Stimulated activated naive B cell treated with anti-CD40 and anti-IgM and Interleukin-4, amounts not matched to agents 10 μg/mL and 1 μg/mL and 100 μg/mL, for 72 hours (primary cell): ENCODE data around the gene LRP1.

Source experiments
- ATAC-seq, 2 donors: fragments of 150-1000 bp; cut with Tn5 transposase; replicated peaks; 2 replicates each; pipeline ENCODE4 v1.10.0; 2021; ENCODE audit warnings: moderate library complexity in 1 of 2
- DNase-seq: peaks from one replicate; pipeline ENCODE4 v3.0.0; 2021
- H3K27ac Mint-ChIP-seq: one replicate; pipeline ENCODE4 v1.8.0; 2022; ENCODE audit warnings: mild to moderate bottlenecking, mixed read lengths
- H3K27me3 Mint-ChIP-seq, 2 donors: one replicate each; pipeline ENCODE4 v1.8.0; 2022; ENCODE audit warnings: mixed read lengths in 2 of 2
- H3K36me3 Mint-ChIP-seq, 2 donors: one replicate each; pipeline ENCODE4 v1.8.0; 2022; ENCODE audit warnings: mixed read lengths in 2 of 2, mild to moderate bottlenecking in 1 of 2
- H3K4me1 Mint-ChIP-seq, 2 donors: one replicate each; pipeline ENCODE4 v1.8.0; 2022; ENCODE audit warnings: mixed read lengths in 2 of 2, mild to moderate bottlenecking in 1 of 2
- H3K4me3 Mint-ChIP-seq, 2 donors: one replicate each; pipeline ENCODE4 v1.8.0; 2022; ENCODE audit warnings: mild to moderate bottlenecking in 2 of 2, mixed read lengths in 2 of 2, moderate library complexity in 1 of 2
- H3K9me3 Mint-ChIP-seq, 2 donors: one replicate each; pipeline ENCODE4 v1.8.0; 2022; ENCODE audit warnings: mixed read lengths in 2 of 2, mild to moderate bottlenecking in 1 of 2

LRP1 gene

GRCh38 chr12:57182918-57183575 lies 54.8 kb downstream of the LRP1 start:
- ATAC-seq (peak; percentile 97 to 98), DNase-seq (peak; percentile 66)
- Mint-ChIP-seq H3K4me3 (no peak overlapping the region), H3K36me3 (no peaks in the 10 kb centered on the region), H3K9me3 (no peaks in the 10 kb centered on the region), H3K4me1 (peaks cover 3 to 7% of the 10 kb centered on the region in 2 donors), H3K27me3 (peaks cover 4 to 20% of the 10 kb centered on the region in 2 donors), H3K27ac (no peak overlapping the region)

GRCh38 chr12:57183939-57184725 lies 55.8 kb downstream of the LRP1 start:
- Mint-ChIP-seq H3K27ac (no peak overlapping the region), H3K36me3 (no peaks in the 10 kb centered on the region), H3K27me3 (peaks cover 0 to 20% of the 10 kb centered on the region in 2 donors), H3K4me3 (no peak overlapping the region), H3K9me3 (no peaks in the 10 kb centered on the region), H3K4me1 (peaks cover 3 to 7% of the 10 kb centered on the region in 2 donors)
- DNase-seq, result no peak
- ATAC-seq, result no peak

DNA sequence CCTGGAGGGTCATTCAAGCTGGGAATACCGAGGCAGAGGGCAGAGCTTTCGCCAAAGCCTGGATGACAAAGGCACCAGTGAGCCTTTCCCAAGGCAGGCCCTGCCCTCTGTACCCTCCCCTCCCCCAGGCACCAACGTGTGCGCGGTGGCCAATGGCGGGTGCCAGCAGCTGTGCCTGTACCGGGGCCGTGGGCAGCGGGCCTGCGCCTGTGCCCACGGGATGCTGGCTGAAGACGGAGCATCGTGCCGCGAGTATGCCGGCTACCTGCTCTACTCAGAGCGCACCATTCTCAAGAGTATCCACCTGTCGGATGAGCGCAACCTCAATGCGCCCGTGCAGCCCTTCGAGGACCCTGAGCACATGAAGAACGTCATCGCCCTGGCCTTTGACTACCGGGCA lies 57.1 kb downstream of the LRP1 start:
- no peak for DNase-seq
- H3K4me1 Mint-ChIP-seq, result peaks cover 3 to 7% of the 10 kb centered on the region in 2 donors
- H3K27me3 Mint-ChIP-seq, result peaks cover 0 to 20% of the 10 kb centered on the region in 2 donors
- H3K27ac Mint-ChIP-seq, result no peak overlapping the region
- H3K9me3 Mint-ChIP-seq, result no peaks in the 10 kb centered on the region
- H3K36me3 Mint-ChIP-seq, result no peaks in the 10 kb centered on the region
- no peak for ATAC-seq
- H3K4me3 Mint-ChIP-seq, result no peak overlapping the region

DNA sequence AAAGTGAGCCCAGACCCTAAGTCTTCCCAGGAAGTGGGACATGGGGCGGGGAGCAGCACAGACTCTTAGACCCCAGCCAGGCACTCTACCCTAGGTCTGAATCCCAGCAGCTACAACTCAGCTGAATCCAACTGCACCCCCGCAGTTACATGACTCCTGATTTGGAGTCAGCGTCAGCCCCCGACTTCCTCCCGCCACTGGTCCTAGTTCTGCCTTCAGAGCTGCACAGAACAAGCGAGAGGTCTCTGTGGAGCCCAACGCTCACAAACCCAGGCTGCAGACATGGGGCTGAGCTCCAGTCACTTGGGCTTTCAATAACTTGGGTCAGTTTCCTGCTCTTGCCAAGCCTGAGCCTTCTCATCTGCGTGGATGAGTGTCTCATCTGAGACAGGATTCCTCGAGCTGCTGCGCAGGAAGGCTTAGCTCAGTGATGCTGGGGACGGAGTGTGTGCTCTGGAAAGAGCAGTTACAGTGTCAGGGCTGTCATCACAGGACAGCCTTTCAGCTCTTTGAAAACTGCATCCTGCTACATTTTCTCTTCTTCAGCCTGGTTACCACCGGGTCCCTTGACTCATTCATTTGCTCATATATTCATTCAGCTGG lies 57.7 kb downstream of the LRP1 start:
- DNase-seq, result no peak
- Mint-ChIP-seq H3K27ac (no peak overlapping the region), H3K4me1 (peaks cover 3 to 7% of the 10 kb centered on the region in 2 donors), H3K27me3 (peaks cover 0 to 20% of the 10 kb centered on the region in 2 donors), H3K36me3 (no peaks in the 10 kb centered on the region), H3K9me3 (no peaks in the 10 kb centered on the region), H3K4me3 (no peak overlapping the region)
- ATAC-seq, result no peak

GRCh38 chr12:57187222-57188089 lies 59.2 kb downstream of the LRP1 start:
- no peak for DNase-seq
- Mint-ChIP-seq H3K4me1 (peaks cover 3 to 7% of the 10 kb centered on the region in 2 donors), H3K9me3 (no peaks in the 10 kb centered on the region), H3K4me3 (no peak overlapping the region), H3K36me3 (no peaks in the 10 kb centered on the region), H3K27me3 (peaks cover 0 to 15% of the 10 kb centered on the region in 2 donors), H3K27ac (no peak overlapping the region)
- ATAC-seq, result no peak

DNA sequence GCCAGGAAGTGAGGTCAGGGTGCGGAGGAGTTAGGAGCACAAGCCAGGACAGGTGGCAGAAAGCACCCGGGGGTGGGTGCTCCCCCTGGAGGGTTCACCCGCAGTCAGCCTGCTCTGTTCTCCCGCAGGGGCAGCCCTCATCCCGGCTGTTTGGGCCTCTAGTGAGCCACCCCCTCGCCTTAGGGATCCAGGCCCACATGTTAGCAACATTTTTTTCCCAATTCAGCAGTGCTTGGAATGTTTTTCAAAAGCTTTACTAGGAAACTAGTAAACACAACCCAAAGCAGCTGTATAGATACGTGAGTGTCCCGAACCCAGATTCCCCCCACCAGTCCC lies 59.8 kb downstream of the LRP1 start:
- no peak for ATAC-seq
- Mint-ChIP-seq H3K4me3 (no peak overlapping the region), H3K27ac (no peak overlapping the region), H3K9me3 (no peaks in the 10 kb centered on the region), H3K27me3 (peaks cover 0 to 17% of the 10 kb centered on the region in 2 donors), H3K36me3 (no peaks in the 10 kb centered on the region), H3K4me1 (peaks cover 2 to 3% of the 10 kb centered on the region in 2 donors)
- DNase-seq, result no peak

DNA sequence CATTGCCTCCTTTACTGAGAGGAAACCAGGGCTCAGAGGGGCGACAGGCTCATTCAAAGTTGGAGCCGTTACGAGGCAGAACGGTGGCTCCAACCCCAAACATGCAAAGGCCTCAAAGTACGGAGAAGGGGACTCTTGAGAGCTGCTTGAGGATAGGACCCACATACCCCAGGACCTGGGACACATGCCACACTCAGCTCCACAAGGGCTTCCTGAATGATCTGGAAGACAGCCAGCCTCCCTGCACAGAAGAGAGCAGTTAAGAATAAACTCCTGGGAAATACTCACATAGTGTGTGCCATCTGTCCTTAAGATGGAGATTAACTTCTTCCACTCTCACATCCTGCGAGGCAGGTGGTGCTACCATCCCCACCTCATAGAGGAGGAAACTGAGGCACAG lies 61.8 kb downstream of the LRP1 start:
- Mint-ChIP-seq H3K4me3 (no peak overlapping the region), H3K36me3 (no peaks in the 10 kb centered on the region), H3K4me1 (no peaks in the 10 kb centered on the region), H3K27ac (no peak overlapping the region), H3K9me3 (no peaks in the 10 kb centered on the region), H3K27me3 (peaks cover 0 to 10% of the 10 kb centered on the region in 2 donors)
- DNase-seq (no peak), ATAC-seq (no peak)

- no peak for DNase-seq
- H3K36me3 Mint-ChIP-seq, result no peaks in the 10 kb centered on the region
- no peak for ATAC-seq
- H3K4me3 Mint-ChIP-seq, result no peak overlapping the region
- no peaks in the 10 kb centered on the region for H3K4me1 Mint-ChIP-seq
- H3K27me3 Mint-ChIP-seq, result peaks cover 0 to 11% of the 10 kb centered on the region in 2 donors
- no peaks in the 10 kb centered on the region for H3K9me3 Mint-ChIP-seq
- H3K27ac Mint-ChIP-seq, result no peak overlapping the region
Observed at GRCh38 chr12:57190821-57191220, 62.5 kb downstream of the LRP1 start.

DNA sequence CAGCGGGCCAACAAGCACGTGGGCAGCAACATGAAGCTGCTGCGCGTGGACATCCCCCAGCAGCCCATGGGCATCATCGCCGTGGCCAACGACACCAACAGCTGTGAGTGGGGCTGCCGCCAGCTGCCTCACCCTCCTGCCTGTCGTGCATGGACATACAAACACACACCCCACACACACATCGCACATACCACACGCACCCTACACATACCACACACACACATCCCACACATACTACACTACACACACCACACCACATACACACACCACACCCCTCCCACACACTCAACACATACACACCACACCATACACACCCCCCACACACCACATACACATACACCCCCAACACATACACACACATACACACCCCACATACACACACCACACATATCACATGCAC lies 63.1 kb downstream of the LRP1 start:
- peaks cover 0 to 11% of the 10 kb centered on the region in 2 donors for H3K27me3 Mint-ChIP-seq
- H3K4me3 Mint-ChIP-seq, result no peak overlapping the region
- H3K4me1 Mint-ChIP-seq, result no peaks in the 10 kb centered on the region
- no peaks in the 10 kb centered on the region for H3K9me3 Mint-ChIP-seq
- no peaks in the 10 kb centered on the region for H3K36me3 Mint-ChIP-seq
- no peak for DNase-seq
- ATAC-seq, result no peak
- H3K27ac Mint-ChIP-seq, result no peak overlapping the region

DNA sequence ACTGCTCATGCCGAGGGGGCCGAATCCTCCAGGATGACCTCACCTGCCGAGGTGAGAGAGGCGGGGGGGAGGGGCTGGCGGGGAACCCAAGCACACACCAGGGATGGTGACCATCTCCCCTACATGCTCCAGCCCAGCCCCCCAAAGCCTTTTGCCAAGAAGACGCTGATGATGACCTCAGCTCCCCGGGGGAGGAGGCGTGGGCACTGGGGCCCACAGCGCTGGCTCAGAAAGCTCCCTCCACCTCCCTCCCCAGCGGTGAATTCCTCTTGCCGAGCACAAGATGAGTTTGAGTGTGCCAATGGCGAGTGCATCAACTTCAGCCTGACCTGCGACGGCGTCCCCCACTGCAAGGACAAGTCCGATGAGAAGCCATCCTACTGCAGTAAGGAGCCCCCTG lies 64.6 kb downstream of the LRP1 start:
- Mint-ChIP-seq H3K4me3 (no peak overlapping the region), H3K4me1 (no peaks in the 10 kb centered on the region), H3K27ac (no peak overlapping the region), H3K9me3 (no peaks in the 10 kb centered on the region), H3K27me3 (peaks cover 0 to 19% of the 10 kb centered on the region in 2 donors), H3K36me3 (no peaks in the 10 kb centered on the region)
- ATAC-seq (no peak), DNase-seq (no peak)

GRCh38 chr12:57193706-57194245 lies 65.5 kb downstream of the LRP1 start:
- ATAC-seq (no peak), DNase-seq (no peak)
- Mint-ChIP-seq H3K27ac (no peak overlapping the region), H3K4me3 (no peak overlapping the region), H3K4me1 (no peaks in the 10 kb centered on the region), H3K27me3 (peaks cover 0 to 19% of the 10 kb centered on the region in 2 donors), H3K36me3 (no peaks in the 10 kb centered on the region), H3K9me3 (no peaks in the 10 kb centered on the region)

- Mint-ChIP-seq H3K4me3 (no peak overlapping the region), H3K27ac (no peak overlapping the region), H3K27me3 (peaks cover 0 to 19% of the 10 kb centered on the region in 2 donors), H3K9me3 (no peaks in the 10 kb centered on the region), H3K36me3 (no peaks in the 10 kb centered on the region), H3K4me1 (no peaks in the 10 kb centered on the region)
- ATAC-seq (no peak), DNase-seq (no peak)
Observed at GRCh38 chr12:57194253-57194652, 66.0 kb downstream of the LRP1 start.

GRCh38 chr12:57195186-57195585 lies 66.9 kb downstream of the LRP1 start:
- no peak for DNase-seq
- H3K4me3 Mint-ChIP-seq, result no peak overlapping the region
- peaks cover 0 to 19% of the 10 kb centered on the region in 2 donors for H3K27me3 Mint-ChIP-seq
- H3K27ac Mint-ChIP-seq, result no peak overlapping the region
- no peak for ATAC-seq
- no peaks in the 10 kb centered on the region for H3K4me1 Mint-ChIP-seq
- H3K9me3 Mint-ChIP-seq, result no peaks in the 10 kb centered on the region
- H3K36me3 Mint-ChIP-seq, result no peaks in the 10 kb centered on the region
